HG03039 (cell line): ENCODE measurements around the gene SIM1.

Experiments
- ATAC-seq: cut with Tn5 transposase; IDR thresholded peaks from one replicate; pipeline ENCODE4 v1.9.1; 2021; ENCODE audit warnings: mild to moderate bottlenecking, moderate library complexity; ENCODE audit not compliant: unreplicated experiment

SIM1 gene, protein sequence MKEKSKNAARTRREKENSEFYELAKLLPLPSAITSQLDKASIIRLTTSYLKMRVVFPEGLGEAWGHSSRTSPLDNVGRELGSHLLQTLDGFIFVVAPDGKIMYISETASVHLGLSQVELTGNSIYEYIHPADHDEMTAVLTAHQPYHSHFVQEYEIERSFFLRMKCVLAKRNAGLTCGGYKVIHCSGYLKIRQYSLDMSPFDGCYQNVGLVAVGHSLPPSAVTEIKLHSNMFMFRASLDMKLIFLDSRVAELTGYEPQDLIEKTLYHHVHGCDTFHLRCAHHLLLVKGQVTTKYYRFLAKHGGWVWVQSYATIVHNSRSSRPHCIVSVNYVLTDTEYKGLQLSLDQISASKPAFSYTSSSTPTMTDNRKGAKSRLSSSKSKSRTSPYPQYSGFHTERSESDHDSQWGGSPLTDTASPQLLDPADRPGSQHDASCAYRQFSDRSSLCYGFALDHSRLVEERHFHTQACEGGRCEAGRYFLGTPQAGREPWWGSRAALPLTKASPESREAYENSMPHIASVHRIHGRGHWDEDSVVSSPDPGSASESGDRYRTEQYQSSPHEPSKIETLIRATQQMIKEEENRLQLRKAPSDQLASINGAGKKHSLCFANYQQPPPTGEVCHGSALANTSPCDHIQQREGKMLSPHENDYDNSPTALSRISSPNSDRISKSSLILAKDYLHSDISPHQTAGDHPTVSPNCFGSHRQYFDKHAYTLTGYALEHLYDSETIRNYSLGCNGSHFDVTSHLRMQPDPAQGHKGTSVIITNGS

DNA sequence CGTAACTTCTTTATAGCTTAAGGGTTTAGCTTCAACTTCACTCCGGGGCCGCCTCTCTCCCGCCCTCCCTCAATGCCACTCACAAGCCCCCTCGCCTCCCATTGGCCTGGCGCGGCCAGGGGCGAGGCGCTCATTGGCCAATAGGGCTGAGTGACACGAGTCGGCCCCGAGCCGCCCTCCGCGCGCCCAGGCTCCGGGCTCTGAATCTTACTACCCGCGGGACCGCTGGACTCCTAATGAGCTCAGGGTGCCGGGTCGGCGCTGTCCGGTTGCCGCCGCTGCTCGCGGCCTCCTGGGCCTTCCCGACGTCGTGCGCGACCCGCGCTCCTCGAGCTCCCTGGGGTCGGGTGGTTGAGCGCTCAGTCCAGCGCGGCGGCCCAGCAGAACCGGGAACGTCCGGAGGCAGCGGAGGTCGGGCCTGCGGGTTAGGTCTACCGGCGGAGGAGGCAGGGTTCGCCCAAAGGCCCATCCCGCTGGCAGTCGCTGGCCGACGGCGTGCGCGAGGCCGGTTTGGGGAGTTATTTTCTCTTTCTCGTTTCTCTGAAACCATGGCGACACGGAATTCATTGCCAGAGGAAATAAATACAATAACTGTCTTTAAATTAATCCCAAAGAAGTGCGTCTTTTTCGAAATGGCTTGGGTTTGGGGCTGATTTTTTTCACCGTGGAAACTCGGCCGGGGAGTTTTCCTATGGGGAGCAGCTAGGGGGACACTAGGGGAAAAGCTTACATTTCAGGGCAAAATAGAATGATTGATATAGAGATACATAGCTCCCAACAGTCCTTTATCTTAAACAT lies at the start of gene SIM1:
Gene SIM1 (minus strand): TSS at position 19 of the 798 bp plus-strand sequence. CDS start 1,453 bp downstream, outside the sequence.
- no peak for ATAC-seq

DNA sequence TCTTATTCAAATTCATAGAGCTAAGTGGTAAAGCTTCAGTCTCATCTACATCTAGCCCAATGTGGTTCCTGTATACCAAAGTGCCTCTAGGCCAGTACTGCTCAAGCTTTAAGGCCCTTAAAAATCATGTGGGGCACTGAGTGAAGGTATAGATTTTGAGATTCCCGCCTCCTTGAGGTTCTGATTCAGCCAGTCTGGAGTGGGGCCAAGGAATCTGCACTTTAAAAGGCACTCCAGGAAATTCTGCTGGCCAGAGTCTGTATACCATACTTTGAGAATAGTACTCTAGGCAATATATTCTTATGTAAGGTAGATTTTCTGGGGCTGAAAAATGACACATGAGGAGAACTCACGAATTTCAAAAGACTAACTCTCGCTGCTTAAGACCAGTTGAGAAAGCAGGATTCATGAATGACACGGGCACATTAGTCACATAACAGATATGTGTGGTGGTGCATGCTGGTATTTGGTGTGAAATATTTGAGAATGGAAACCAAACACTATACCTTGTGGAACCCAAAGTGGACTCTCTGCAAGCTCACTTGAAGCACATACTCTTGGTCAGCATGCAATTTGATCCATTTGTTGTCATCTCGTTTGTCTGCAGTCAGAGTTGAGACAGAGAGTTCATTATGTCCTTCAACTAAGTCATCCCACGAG lies 47.6 kb upstream of the SIM1 start:
- ATAC-seq, result no peak

DNA sequence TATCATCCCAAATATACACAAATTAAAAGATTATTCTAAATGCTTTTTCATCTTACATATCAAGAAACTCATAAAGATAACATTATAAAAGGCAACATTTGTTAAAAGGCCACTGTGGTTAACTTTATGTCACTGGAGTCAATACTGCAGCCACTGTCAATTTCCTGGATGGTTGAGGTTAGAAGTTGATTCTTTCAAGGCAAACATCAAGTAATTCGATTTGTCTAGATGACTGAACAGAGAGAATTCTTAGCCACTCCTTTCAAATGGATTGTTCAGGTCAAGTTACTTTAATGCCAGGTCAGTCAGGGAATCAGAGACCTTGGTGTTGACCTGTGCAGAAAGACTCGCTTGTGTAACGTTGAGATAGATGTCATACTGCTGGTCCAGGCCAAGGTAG lies 44.4 kb upstream of the SIM1 start:
- no peak for ATAC-seq

DNA sequence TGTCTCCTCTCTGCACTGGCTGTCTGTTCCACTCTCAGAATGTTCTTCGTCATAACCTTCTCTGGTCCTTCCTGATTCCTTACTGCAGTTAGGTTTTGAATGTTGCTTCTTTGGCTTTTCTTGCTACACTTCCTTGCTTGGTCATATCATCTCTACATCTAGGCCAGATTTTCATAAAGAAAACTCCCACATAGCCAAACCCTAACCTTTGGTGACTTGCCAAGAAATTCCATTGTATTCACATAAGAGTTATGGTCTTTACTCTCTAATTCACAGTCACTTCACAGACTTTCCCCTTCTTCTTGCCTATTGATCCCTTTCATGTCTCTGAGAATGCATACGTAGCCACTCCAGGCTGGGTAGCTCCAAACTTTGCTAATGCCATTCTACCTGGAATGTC lies 41.9 kb upstream of the SIM1 start:
- no peak for ATAC-seq

DNA sequence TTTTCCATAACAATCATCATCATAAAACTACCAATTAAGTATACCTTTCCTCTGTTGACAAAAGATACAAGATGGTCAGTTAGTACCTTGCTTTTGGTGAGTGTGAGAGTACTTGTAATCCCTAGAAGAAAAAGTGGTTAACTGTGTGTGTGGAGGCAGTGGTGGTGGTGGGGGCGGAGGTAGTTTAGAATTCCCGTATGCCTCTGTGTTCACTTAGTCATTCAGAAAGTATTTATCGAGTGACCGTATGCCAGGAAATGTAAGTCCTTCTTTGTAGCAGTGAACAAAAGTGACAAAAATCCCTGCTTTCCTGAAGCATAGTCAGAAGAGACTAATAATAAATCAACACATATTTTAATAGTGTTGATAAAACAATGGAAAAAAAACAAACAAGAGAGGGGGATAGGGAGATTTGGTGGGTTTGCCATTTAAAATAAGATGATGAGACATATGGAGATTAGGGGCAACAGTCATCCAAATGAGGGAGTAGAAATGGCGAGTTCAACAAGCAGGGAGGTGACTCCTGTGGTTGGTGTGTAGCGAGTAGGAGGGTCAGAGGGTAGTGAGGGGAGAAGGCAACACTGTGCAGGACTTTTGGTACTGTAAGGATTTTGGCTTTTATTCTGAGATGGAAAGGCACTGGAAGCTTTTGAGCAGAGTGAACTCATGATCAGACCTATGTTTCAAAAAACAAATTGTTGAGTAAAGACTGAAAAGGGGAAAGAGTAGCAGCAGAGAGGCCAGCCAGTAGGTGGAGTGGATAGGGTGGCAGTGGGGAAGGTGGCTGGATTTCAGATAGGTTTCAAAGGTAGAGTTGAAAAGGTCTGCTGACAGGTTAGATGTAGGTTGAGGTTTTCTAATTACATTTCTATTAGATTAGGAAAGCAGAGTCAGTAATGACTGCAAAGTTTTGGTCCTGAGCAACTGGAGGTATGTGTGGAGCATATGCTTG lies 40.3 kb upstream of the SIM1 start:
- peak; percentile 63 for ATAC-seq

DNA sequence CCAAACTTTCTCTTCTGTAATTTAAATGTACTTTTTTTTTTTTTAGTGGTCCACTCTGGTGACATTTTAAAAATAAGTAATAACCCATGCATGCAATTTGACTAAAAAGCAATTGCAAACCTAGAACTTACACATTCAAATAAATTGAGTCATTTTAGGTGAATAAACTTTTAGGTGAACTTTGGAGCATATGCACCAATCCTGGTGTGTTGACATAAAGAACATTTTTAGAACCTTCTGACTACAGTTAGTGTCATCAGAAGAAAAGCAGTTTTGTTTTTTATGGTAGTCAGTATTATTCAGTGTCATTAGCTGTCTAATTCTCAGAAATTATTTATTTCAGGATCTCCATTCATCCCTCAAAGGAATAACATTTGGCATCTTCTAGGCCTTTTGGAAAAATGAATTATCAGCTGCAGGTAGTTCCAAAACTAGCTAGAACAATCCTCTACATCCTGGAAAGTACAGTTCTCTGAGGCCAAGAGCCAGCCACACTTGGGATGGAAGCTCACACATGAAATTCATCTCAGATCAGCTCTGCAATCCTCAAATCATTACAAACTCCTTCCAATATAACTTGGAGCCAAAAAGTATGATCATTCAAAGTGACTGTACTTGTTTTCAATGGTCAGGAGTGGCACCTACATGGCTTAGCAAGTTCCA lies 38.5 kb upstream of the SIM1 start:
- no peak for ATAC-seq

DNA sequence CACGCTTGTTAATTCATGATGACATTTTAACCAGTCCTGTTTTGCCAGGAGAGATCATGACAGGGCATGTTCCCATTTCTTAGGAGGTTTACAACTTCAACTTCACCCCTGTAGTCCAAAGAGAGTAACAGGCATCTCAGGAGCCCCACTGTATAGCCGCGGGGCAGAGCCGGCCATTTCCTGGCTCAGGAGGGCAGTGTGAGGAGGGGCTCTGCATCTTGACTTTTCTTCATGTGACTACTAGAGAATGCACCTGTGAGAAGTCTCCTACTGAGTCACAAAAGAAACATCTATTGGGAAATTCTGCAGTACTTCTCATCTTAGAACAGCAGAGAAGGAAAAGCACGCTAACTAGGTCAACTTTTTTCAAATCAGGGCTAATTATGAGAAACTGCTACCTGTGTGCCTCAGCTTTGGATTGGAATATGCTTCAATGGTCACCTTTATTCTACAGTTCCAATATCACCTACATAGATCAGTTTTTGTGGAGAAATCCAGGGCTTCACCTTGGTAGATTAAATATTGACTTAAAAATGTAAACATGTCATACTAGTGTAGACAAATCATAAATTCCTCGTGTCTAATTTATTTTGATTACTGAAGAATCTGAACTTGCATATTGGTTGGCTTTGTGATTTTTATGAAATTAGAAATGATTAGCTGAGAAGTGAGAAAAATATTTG lies 28.6 kb upstream of the SIM1 start:
- ATAC-seq, result no peak

DNA sequence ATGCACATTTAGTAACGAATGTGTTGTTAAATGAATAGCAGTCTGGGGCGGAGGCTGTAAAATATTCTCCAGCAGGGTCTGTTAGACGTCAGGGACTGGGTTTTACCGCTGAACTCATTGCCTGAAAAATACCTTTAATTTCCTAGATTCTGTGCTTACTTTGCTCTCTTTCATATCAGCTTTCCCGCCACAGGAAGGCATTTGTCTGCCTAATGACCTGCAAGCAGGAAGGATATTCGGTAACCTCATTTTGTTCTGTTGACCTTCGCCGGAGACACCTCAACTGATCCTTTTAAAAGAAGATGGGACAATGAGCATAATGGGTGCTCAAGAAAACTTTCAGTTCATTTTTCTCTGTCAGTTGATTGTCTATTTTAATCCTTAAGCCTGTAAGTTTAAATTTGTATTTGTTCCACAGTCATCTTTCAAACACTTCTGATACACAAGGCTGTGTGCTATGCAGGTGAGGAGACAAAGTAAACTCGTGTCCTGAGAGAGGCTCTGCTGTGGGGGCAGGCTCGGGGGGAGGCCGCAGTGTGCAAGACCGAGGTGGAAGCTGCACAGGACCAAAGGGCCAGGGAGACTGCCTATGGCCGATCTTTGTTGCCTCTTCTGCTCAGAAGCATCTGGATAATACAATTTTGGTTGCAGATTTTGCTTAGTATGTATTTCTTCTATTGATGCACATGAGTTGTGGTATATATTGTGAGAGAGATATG lies 27.4 kb upstream of the SIM1 start:
- no peak for ATAC-seq

DNA sequence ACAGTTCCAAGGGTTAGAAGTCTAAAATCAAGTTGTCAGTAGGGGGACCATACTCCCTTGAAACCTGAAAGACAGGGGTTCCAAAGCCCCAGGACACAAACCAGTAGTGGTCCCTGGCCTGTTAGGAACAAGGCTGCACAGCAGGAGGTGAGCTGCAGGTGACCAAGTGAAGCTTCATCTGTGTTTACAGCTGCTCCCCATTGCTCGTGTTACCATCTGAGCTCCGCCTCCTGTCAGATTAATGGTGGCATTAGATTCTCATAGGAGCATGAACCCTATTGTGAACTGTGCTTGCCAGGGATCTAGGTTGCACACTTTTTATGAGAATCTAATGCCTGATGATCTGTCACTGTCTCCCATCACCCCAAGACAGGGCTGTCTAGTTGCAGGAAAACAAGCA lies 25.3 kb upstream of the SIM1 start:
- no peak for ATAC-seq

DNA sequence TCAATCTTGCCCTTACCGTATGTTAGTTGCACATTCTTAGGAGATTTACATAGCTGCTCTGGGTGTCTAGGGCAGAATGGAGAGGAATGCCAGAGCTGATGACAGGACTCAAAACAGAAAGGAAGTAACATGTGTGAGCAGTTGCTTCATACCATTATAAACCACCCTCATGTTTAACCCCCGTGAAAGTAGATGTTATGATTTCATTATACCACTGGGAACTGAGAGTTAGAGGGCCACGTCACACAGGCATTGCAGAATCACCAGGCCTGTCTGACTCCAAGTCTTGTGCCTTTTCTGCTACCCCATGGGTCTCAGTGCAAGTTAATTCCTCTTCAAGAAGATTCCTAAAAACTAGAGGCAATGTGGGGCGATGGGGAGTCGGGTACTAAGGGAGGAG lies 23.5 kb upstream of the SIM1 start:
- ATAC-seq, result no peak

DNA sequence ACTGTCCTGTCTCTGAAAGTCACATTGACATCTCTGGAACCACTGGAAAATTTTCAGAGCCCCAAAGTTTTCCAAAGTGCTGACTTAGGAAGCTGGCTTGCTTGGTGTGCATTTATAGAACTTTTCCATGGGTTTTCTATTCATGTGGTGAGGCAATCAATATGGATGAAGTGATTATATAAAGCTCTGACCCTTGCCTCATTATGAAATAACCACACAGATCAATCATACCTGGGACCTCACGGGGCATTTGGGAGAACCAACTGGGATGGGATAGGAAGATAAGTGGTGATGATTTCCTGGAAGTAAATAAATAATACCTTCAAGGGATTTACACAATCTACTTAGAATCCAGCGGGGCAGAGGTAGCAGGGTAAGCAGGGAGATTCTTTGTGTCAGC lies 22.9 kb upstream of the SIM1 start:
- no peak for ATAC-seq

DNA sequence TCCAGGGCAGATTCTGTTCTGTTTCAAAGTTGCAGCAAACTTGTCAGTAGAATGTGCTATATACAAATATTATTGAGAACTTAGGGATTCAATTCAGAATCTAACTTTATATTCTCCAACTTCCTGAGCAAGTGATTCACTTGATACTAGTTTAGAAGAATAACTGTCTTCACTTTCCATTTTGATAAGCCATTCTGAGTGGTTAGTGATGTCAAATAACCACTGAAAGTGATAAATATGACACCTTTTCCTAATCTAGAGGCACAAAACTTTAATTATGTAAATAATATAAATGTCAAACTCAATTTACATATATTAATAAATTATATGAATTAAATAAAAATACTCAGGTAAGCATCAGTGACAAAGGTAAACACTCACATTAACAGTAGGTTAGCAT lies 20.5 kb upstream of the SIM1 start:
- no peak for ATAC-seq

DNA sequence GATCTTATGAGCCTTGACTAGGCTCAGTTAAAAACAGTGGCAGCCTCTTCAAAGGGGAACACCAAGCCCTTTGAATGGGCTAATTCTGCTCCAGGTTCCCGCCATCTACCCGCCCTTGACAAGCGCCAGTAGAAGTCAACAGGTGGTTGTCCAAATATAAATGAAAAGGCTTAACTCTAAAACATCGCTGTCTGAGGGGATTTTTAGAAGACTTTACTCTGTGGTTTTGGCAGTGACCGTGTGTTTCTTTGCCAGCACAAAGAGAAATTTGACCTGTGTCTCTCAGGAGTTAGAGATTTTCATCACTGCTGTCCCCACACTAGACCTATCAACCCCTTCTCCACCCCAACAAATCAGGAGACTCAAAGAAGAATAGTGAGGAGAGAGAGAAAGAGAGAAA lies 19.8 kb upstream of the SIM1 start:
- ATAC-seq, result peak; percentile 48

DNA sequence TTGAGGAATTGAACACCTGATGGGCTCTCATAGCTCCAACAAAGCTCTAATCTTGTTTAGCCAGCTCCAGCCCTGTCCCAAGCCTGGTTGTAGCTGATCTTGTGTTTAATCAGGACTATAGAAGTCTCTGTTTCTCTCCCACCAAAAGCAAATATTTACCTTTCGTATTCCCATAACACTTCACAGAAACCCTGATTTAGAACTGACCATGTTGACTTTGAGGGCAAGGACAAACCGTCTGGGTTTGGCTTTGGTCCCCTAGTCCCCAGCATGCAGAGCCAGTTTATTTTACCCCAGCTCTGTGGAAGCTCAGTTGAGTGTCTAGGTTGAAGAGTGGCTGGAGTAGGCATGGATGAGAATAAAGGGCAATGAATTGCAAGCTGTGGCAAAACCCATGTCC lies 18.0 kb upstream of the SIM1 start:
- no peak for ATAC-seq

DNA sequence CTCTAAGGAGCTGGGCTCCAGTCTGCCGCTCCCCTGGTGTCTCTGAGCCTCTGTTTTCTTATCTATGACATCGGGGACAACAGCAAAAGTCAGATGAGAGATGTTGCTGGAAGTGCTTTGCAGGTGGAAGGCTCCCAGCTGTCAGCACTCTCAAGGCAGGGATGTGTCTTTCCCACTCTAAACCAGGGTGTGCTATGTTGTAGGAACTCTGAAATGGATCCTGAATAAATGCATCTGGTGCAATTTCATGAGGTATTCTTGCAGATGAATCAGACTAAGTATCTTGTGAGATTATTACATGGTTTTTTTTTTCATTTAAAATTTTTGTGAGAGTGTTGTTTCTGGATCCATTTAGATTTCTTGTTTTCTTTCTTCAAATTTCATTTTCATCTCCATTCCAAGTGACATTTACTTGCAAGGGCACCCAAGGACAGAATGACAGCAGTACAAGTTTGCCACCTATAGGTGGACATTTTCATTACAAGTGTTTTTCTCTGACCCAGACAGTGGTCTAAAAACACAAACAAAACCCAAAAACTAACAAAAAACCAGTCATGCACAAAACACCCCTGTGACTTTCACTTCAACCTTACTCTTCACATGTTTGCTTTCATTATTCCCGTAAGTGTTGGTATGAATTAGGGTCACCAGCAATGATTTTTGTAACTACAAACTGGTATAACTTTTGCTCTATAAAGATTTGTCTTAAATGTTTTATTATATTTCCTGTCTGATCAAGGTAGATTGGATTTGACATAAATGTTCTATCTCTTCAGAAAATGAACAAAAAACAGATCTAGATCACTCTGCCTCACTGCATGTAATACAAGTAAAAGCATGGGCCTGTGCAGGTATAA lies 14.7 kb upstream of the SIM1 start:
- no peak for ATAC-seq

DNA sequence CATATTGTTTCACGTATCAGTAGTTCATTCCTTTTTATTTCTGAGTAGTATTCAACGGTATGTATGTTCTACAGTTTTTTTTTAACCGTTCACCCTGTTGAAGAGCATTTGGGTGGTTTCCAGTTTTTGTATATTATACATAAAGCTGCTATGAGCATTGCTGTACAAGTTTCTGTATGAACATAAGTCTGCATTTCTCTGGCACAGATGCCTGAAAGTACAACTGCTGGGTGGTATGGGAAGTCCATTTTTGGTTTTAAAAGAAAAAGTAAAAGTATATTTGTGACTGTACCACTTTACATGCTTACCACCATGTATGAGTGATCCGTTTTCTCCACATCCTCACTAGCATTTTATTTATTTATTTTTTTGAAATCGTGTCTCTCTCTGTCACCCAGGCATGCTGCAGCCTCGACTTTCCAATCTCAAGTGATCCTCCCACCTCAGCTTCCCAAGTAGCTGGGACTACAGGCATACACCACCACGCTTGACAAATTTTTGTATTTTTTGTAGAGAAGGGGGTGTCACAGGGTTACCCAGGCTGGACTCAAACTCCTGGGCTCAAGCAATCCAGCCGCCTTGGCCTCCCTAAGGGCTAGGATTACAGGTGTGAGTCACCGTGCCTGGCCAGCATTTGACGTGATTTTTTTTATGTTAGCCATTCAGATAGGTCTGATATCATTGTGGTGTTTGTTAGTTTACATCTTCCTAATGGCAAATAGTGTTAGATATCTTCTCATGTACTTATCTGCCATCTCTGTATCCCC lies 11.0 kb upstream of the SIM1 start:
- peak; percentile 81 for ATAC-seq
